Fibroblast of pulmonary artery (primary cell): ENCODE results near the gene ZBTB16.

Source experiments
- DNase-seq: peaks from one replicate; pipeline ENCODE4 v3.0.0-alpha.2; 2010; ENCODE audit warnings: low read depth
- H3K4me3 ChIP-seq: replicated peaks from 2 replicates; pipeline ENCODE4 v1.5.1; 2011; ENCODE audit warnings: low read depth, mild to moderate bottlenecking, control low read depth, low read length, moderate library complexity
- TF ChIP-seq, protein P1 (sequence below): IDR thresholded peaks from 2 replicates; pipeline ENCODE4 v1.5.1; 2011; ENCODE audit warnings: mild to moderate bottlenecking, control low read depth, low read length, inconsistent platforms; ENCODE audit errors: missing control alignments

ZBTB16 gene

DNA sequence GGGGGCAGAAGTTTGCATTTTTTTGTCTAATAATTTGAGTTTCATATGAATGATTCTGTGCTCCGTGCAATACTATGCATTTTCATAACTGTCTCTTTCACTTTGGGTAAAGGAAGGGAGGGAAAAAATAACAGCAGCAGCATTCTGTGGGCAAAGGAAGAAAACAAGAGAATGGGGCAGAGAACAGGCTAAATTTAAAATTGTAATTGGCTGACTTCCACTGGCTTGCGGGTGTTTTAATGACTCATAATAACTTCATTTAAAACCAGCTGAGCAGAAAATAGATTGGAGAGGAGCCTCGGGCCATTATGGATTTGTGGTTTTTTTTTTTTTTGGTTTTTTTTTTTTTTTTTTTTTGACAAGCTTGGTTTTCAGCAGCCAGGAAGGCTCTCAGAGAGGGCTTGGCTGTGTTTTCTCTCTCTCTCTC lies 107.4 kb downstream of the ZBTB16 start:
- no peak overlapping the region for H3K4me3 ChIP-seq
- peak; percentile 92 for DNase-seq
- TF ChIP-seq, protein P1, sequence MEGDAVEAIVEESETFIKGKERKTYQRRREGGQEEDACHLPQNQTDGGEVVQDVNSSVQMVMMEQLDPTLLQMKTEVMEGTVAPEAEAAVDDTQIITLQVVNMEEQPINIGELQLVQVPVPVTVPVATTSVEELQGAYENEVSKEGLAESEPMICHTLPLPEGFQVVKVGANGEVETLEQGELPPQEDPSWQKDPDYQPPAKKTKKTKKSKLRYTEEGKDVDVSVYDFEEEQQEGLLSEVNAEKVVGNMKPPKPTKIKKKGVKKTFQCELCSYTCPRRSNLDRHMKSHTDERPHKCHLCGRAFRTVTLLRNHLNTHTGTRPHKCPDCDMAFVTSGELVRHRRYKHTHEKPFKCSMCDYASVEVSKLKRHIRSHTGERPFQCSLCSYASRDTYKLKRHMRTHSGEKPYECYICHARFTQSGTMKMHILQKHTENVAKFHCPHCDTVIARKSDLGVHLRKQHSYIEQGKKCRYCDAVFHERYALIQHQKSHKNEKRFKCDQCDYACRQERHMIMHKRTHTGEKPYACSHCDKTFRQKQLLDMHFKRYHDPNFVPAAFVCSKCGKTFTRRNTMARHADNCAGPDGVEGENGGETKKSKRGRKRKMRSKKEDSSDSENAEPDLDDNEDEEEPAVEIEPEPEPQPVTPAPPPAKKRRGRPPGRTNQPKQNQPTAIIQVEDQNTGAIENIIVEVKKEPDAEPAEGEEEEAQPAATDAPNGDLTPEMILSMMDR, result no peak

- TF ChIP-seq, protein P1, result no peak
- DNase-seq, result no peak
- no peak overlapping the region for H3K4me3 ChIP-seq
These were observed 107.8 kb downstream of the ZBTB16 start for GRCh38 chr11:114167355-114167754.

- no peak overlapping the region for H3K4me3 ChIP-seq
- TF ChIP-seq, protein P1, result no peak
- no peak for DNase-seq
These were observed 108.4 kb downstream of the ZBTB16 start for GRCh38 chr11:114167771-114168448.

- TF ChIP-seq, protein P1, result no peak
- no peak overlapping the region for H3K4me3 ChIP-seq
- no peak for DNase-seq
These were observed 109.2 kb downstream of the ZBTB16 start for GRCh38 chr11:114168691-114169090.

DNA sequence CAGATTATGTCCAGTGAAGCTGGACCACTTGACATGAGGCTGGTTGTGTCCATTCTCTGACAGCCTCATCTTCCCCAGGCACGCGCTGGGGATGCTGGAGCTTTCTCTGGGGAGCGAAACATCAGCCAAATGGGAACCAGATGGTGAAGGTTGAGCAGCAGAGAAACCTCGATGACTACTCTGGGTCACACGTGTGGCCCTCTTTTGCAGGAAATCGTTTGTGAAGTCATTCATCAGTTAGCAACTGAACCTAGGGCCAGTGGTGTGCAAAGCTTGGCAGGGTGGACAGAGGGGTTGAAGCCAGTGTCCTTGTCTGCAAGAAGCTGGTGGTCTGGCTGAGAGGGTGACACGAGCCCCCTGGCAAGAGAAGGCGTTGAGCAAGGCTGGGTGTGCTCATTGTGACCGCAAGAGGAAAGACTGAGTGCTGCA lies 109.8 kb downstream of the ZBTB16 start:
- DNase-seq, result no peak
- TF ChIP-seq, protein P1, result no peak
- H3K4me3 ChIP-seq, result no peak overlapping the region

GRCh38 chr11:114169821-114170220 lies 110.3 kb downstream of the ZBTB16 start:
- TF ChIP-seq, protein P1, result no peak
- no peak for DNase-seq
- no peak overlapping the region for H3K4me3 ChIP-seq

- no peak overlapping the region for H3K4me3 ChIP-seq
- TF ChIP-seq, protein P1, result no peak
- DNase-seq, result no peak
These were observed 110.7 kb downstream of the ZBTB16 start for GRCh38 chr11:114170226-114170625.
